ENCODE measurements around the gene BCL7A. TPM values are rescaled to one million over a fixed set of nuclear protein-coding genes. Genes with fewer than 3 reads are reported as not detected.

The BCL7A gene
- total and polyA plus RNA-seq, 8 donors, result 1.5 to 11.6 (median 2.8) TPM

- intact Hi-C loops (cut with DNase I; ENCODE audit: low total_unique reads), result no loop called here
- no peak overlapping the region for H3K4me3 ChIP-seq
- no peaks in the 10 kb centered on the region for H3K36me3 ChIP-seq
- TF ChIP-seq, protein P1, sequence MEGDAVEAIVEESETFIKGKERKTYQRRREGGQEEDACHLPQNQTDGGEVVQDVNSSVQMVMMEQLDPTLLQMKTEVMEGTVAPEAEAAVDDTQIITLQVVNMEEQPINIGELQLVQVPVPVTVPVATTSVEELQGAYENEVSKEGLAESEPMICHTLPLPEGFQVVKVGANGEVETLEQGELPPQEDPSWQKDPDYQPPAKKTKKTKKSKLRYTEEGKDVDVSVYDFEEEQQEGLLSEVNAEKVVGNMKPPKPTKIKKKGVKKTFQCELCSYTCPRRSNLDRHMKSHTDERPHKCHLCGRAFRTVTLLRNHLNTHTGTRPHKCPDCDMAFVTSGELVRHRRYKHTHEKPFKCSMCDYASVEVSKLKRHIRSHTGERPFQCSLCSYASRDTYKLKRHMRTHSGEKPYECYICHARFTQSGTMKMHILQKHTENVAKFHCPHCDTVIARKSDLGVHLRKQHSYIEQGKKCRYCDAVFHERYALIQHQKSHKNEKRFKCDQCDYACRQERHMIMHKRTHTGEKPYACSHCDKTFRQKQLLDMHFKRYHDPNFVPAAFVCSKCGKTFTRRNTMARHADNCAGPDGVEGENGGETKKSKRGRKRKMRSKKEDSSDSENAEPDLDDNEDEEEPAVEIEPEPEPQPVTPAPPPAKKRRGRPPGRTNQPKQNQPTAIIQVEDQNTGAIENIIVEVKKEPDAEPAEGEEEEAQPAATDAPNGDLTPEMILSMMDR (IDR thresholded peaks at IDR 0.05), result no peak
- TF ChIP-seq POLR2AphosphoS5 (IDR thresholded peaks at IDR 0.05), result no peak
- no peak for DNase-seq
- no peaks in the 10 kb centered on the region for H3K9me3 ChIP-seq
- H3K4me1 ChIP-seq, result peaks cover 0 to 9% (median 7%) of the 10 kb centered on the region in 4 donors
- H3K27ac ChIP-seq, result no peak overlapping the region
- 82 to 87% (median 86%) methylated on average over 9 to 11 of the region's 11 CpGs for WGBS, 5 donors
- peaks cover 0 to 5% (median 0%) of the 10 kb centered on the region in 3 donors for H3K27me3 ChIP-seq
Measured at GRCh38 chr12:122005252-122005776, 16.4 kb upstream of the BCL7A start.

DNA sequence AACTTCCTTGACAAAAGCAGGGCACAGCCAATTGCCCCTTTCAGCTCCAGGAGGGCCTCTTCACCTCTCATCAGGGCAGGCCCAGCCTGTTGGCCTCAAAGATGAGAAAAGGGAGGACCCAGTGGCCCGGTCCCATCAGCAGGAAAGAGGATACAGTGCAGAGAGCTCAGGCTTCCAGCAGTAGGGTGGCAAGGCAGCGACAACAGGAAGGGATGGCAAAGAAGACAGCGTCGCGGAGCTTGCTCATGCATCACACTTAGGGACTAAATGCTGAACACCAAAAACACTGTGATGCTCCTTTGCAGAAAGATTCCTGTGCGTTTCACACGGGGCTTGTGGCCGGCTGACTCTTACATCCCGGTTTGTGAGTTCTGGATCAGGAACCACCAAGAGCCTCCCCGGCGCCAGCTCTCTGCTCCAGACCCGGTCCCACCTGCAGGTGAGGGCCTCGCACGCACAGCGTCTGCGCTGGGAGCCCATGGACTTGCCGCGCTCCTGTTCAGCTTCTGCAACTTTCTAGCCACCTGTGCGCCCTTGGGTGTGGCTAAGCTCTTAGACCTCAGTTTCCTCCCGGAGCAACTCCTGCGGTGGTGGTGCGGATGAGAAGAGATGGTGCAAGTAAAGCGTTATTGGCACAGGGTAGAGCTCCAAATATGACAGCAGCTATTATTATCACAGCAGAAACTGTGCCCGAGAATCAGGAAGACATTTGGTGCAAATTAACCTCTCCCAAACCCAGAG lies 15.3 kb upstream of the BCL7A start:
- TF ChIP-seq, protein P1 (IDR thresholded peaks at IDR 0.05), result no peak
- TF ChIP-seq EP300 (IDR thresholded peaks at IDR 0.05), result no peak
- TF ChIP-seq POLR2AphosphoS5 (IDR thresholded peaks at IDR 0.05), result no peak
- no peak for TF ChIP-seq POLR2A (IDR thresholded peaks at IDR 0.05)
- intact Hi-C loops (cut with DNase I; ENCODE audit: low total_unique reads), result no loop called here
- Histone ChIP-seq H3K9me3 (no peaks in the 10 kb centered on the region), H3K36me3 (no peaks in the 10 kb centered on the region), H3K4me3 (no peak overlapping the region), H3K27ac (no peak overlapping the region), H3K4me1 (peaks cover 0 to 9% (median 7%) of the 10 kb centered on the region in 4 donors), H3K27me3 (peaks cover 0 to 5% (median 0%) of the 10 kb centered on the region in 3 donors)
- whole genome bisulfite sequencing, 5 donors, result 75 to 88% (median 81%) methylated on average over 13 to 24 of the region's 24 CpGs
- no peak for DNase-seq

DNA sequence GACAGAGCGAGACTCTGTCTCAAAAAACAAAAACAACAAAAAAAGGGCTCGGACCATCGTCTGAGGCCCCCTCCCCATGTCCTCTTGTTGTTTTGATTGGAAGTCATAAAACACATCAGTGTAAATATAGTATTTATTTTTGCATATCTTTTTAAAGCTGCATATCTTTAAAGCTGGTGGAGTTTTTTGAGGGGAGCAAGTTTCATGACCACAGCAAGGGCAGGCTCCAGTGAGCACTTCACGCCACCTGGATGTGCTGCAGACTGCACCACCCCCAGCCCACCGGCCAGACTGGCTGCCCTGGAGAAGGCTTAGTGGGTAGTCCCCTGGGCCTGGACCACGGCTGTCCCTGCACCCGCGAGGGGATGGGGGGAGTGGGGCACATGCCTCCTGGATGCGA lies 11.9 kb upstream of the BCL7A start:
- Histone ChIP-seq H3K36me3 (no peaks in the 10 kb centered on the region), H3K9me3 (no peaks in the 10 kb centered on the region), H3K4me3 (no peak overlapping the region), H3K27ac (no peak overlapping the region), H3K27me3 (no peaks in the 10 kb centered on the region), H3K4me1 (peaks cover 0 to 1% (median 0%) of the 10 kb centered on the region in 4 donors)
- intact Hi-C loops (cut with DNase I; ENCODE audit: low total_unique reads), result no loop called here
- TF ChIP-seq, protein P1 (IDR thresholded peaks at IDR 0.05), result no peak
- TF ChIP-seq EP300 (IDR thresholded peaks at IDR 0.05) (no peak), POLR2AphosphoS5 (IDR thresholded peaks at IDR 0.05) (no peak), POLR2A (IDR thresholded peaks at IDR 0.05) (no peak)
- 79 to 92% (median 86%) methylated on average over 9 of the region's 9 CpGs for WGBS, 5 donors
- no peak for DNase-seq

- no peaks in the 10 kb centered on the region for H3K27me3 ChIP-seq
- H3K36me3 ChIP-seq, result no peaks in the 10 kb centered on the region
- H3K27ac ChIP-seq, result no peak overlapping the region
- no peaks in the 10 kb centered on the region for H3K9me3 ChIP-seq
- no peak for DNase-seq
- no peak overlapping the region for H3K4me3 ChIP-seq
- H3K4me1 ChIP-seq, result no peaks in the 10 kb centered on the region
- TF ChIP-seq EP300 (IDR thresholded peaks at IDR 0.05) (no peak), POLR2AphosphoS5 (IDR thresholded peaks at IDR 0.05) (no peak), POLR2A (IDR thresholded peaks at IDR 0.05) (no peak)
- TF ChIP-seq, protein P1 (IDR thresholded peaks at IDR 0.05), result no peak
- intact Hi-C loops (cut with DNase I; ENCODE audit: low total_unique reads), result no loop called here
- 87 to 93% (median 92%) methylated on average over 6 of the region's 6 CpGs for WGBS, 5 donors
Measured at GRCh38 chr12:122012184-122012583, 9.5 kb upstream of the BCL7A start.

Data from stomach (tissue), 9 donors.